DND-41 (cell line): ENCODE results near the gene SLC17A7.

Experiments
- ATAC-seq: fragments of 200-7000 bp; cut with Tn5 transposase; 3 replicates; pipeline ENCODE4 v1.9.1; 2021; ENCODE audit warnings: low read depth; ENCODE audit not compliant: insufficient read depth
- DNase-seq: peaks from one replicate; pipeline ENCODE4 v3.0.0-alpha.2; 2020
- H2AFZ ChIP-seq: 2 replicates; pipeline ENCODE4 v1.6.0; 2012; ENCODE audit warnings: low read depth, low read length
- H3K27ac ChIP-seq: 2 replicates; pipeline ENCODE4 v1.5.1; 2012; ENCODE audit warnings: low read length, inconsistent platforms
- H3K27me3 ChIP-seq: fragments of 200-600 bp; sonication (generic); 2 replicates; pipeline ENCODE4 v1.6.0; 2012; ENCODE audit warnings: low read length, mild to moderate bottlenecking, inconsistent platforms; ENCODE audit not compliant: insufficient read depth, poor library complexity
- H3K36me3 ChIP-seq: 2 replicates; pipeline ENCODE4 v1.5.1; 2012; ENCODE audit warnings: low read length, inconsistent platforms; ENCODE audit not compliant: insufficient read depth
- H3K4me1 ChIP-seq: 2 replicates; pipeline ENCODE4 v1.5.1; 2012; ENCODE audit warnings: mild to moderate bottlenecking, low read length; ENCODE audit not compliant: insufficient read depth
- H3K4me2 ChIP-seq: 2 replicates; pipeline ENCODE4 v1.6.0; 2012; ENCODE audit warnings: mild to moderate bottlenecking, moderate library complexity, low read length, inconsistent platforms; ENCODE audit not compliant: insufficient read depth
- H3K4me3 ChIP-seq, 2 experiments: fragments of 200-600 bp in 1 of 2; shearing (Covaris generic) in 1 of 2; 2 replicates each; pipeline ENCODE4 v1.5.1; 2012 to 2016; ENCODE audit warnings: inconsistent platforms in 2 of 2, low read length in 2 of 2, mild to moderate bottlenecking in 2 of 2, low read depth in 1 of 2, moderate library complexity in 1 of 2
- H3K79me2 ChIP-seq: 2 replicates; pipeline ENCODE4 v1.6.0; 2012; ENCODE audit warnings: low read length, inconsistent platforms; ENCODE audit not compliant: insufficient read depth
- H3K9ac ChIP-seq: 2 replicates; pipeline ENCODE4 v1.6.0; 2012; ENCODE audit warnings: low read depth, mild to moderate bottlenecking, inconsistent platforms, low read length, moderate library complexity
- H3K9me3 ChIP-seq: 2 replicates; pipeline ENCODE4 v1.5.1; 2012; ENCODE audit warnings: low read length, moderate library complexity, mild to moderate bottlenecking, inconsistent platforms; ENCODE audit not compliant: insufficient read depth, severe bottlenecking
- H4K20me1 ChIP-seq: 2 replicates; pipeline ENCODE4 v1.6.0; 2012; ENCODE audit warnings: low read length; ENCODE audit not compliant: insufficient read depth
- CTCF ChIP-seq: IDR thresholded peaks from 2 replicates; pipeline ENCODE4 v1.5.1; 2012; ENCODE audit warnings: borderline replicate concordance, low read length, moderate library complexity, mild to moderate bottlenecking; ENCODE audit not compliant: poor library complexity, severe bottlenecking; ENCODE audit errors: extremely low read depth
- EZH2 ChIP-seq: IDR thresholded peaks from 3 replicates; pipeline ENCODE4 v1.6.1; 2012; ENCODE audit warnings: borderline replicate concordance, low read depth, mild to moderate bottlenecking, moderate library complexity, low read length, inconsistent platforms; ENCODE audit not compliant: severe bottlenecking

SLC17A7 gene

GRCh38 chr19:49409441-49410029 is 31.8 kb downstream of the SLC17A7 start:
- Histone ChIP-seq H3K27me3 (no peaks in the 10 kb centered on the region), H3K27ac (no peak overlapping the region), H2AFZ (peak overlapping the region; percentile 39; the same call in 1 of the 2 replicates), H3K4me1 (peaks cover 10% of the 10 kb centered on the region), H4K20me1 (no peaks in the 10 kb centered on the region), H3K9ac (no peak overlapping the region), H3K9me3 (no peaks in the 10 kb centered on the region), H3K4me2 (no peak overlapping the region), H3K36me3 (no peaks in the 10 kb centered on the region), H3K79me2 (no peaks in the 10 kb centered on the region), H3K4me3 (no peak overlapping the region)
- TF ChIP-seq EZH2, result no peak
- no peak for TF ChIP-seq CTCF
- peak; percentile 39 for DNase-seq
- no peak; the same call in 2 of the 3 replicates for ATAC-seq

GRCh38 chr19:49408816-49409440 is 32.4 kb downstream of the SLC17A7 start:
- TF ChIP-seq CTCF (no peak), EZH2 (no peak)
- Histone ChIP-seq H3K36me3 (no peaks in the 10 kb centered on the region), H3K4me3 (no peak overlapping the region), H4K20me1 (no peaks in the 10 kb centered on the region), H2AFZ (0 out of 2 replicates have a peak overlapping the region, but pooled peaks have one; percentile 39), H3K27ac (no peak overlapping the region), H3K9me3 (no peaks in the 10 kb centered on the region), H3K4me1 (peaks cover 10% of the 10 kb centered on the region), H3K27me3 (no peaks in the 10 kb centered on the region), H3K79me2 (no peaks in the 10 kb centered on the region), H3K4me2 (no peak overlapping the region), H3K9ac (no peak overlapping the region)
- ATAC-seq, result no peak
- no peak for DNase-seq

GRCh38 chr19:49407482-49408015 is 33.8 kb downstream of the SLC17A7 start:
- H3K27ac ChIP-seq, result no peak overlapping the region
- H3K4me1 ChIP-seq, result peaks cover 10% of the 10 kb centered on the region
- no peak for TF ChIP-seq EZH2
- no peak for TF ChIP-seq CTCF

More at GRCh38 chr19:49407482-49408015, 33.8 kb downstream of the SLC17A7 start:
- Histone ChIP-seq H3K79me2 (no peaks in the 10 kb centered on the region), H4K20me1 (no peaks in the 10 kb centered on the region), H3K9me3 (no peaks in the 10 kb centered on the region), H3K9ac (no peak overlapping the region), H3K27me3 (no peaks in the 10 kb centered on the region), H3K36me3 (no peaks in the 10 kb centered on the region), H3K4me2 (no peak overlapping the region), H3K4me3 (no peak overlapping the region), H2AFZ (no peak overlapping the region)
- DNase-seq (no peak), ATAC-seq (no peak)
